Measurements from ENCODE around the gene SCARB1.

Gene SCARB1

GRCh38 chr12:124747426-124748161 is 116.1 kb downstream of the SCARB1 start:
- DNase-seq (ENCODE audit: low read depth): peak; percentile 86
- no peak overlapping the region for H3K4me3 ChIP-seq (replicated peaks; ENCODE audit: low read depth, low read length)
- TF ChIP-seq CTCF (IDR thresholded peaks at IDR 0.05; ENCODE audit: low read length, missing control alignments): no peak

DNA sequence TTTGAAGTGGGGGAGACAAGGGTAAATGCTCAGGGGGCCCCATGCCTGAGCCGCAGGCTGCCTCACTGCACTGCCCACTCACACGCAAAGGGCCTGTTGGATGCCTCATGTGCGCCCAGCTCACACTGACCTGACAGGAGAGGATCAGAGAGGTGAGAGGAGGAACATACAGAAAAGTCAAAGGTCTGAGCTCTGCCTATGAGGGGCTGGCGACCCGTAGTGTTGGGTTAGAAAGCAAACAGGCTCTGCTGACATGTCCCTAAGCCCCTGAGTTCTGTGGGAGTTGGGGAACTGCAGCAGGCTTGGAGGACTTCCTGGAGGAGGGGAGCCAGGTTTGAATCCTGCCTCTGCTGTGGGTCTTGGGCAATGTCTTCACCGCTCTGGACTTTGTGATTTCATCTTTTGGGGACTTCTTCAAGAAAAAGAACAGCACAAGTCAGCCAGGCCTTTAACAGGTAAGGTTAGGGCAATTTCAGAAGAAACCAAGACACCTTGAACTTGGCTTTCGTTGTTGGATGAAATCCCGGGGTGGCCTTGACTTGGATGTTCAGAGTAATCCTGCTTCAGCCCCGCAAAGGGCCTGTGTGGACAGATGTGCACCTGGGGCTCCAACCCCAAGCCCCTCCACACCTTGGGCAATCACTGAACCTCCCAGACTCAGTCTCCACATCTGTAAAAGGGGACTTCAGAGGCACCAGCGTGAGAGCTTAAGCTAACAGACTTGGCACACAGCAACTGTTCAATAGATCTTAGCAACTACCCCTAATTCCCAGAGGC is 116.8 kb downstream of the SCARB1 start:
- TF ChIP-seq CTCF (IDR thresholded peaks at IDR 0.05; ENCODE audit: low read length, missing control alignments): no peak
- no peak for DNase-seq (ENCODE audit: low read depth)
- H3K4me3 ChIP-seq (replicated peaks; ENCODE audit: low read depth, low read length): no peak overlapping the region

- peak; percentile 98 for DNase-seq (ENCODE audit: low read depth)
- TF ChIP-seq CTCF (IDR thresholded peaks at IDR 0.05; ENCODE audit: low read length, missing control alignments): no peak
- peak overlapping the region; percentile 5 for H3K4me3 ChIP-seq (replicated peaks; ENCODE audit: low read depth, low read length)
These were observed 117.6 kb downstream of the SCARB1 start for GRCh38 chr12:124745891-124746570.

DNA sequence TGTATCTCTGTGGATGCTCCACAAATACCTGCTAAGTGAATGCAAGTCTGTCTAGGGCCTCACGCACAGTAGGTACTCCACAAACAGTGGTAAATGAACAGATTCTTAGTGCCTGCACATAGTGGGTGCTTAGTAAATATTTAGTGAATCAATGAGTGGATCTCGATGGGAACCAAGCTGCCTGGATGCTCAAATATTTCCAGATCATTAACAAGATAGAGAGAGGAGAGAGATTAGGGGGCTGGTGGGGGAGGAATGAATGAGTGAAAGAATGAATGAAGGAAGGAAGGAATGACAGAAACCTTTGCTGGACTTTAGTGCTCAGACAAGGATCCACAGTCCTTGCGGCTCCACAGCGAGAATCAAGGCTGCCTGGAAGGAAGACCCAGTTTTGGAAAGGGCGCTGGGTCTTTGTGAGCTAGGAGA is 118.2 kb downstream of the SCARB1 start:
- TF ChIP-seq CTCF (IDR thresholded peaks at IDR 0.05; ENCODE audit: low read length, missing control alignments): no peak
- DNase-seq (ENCODE audit: low read depth): no peak
- H3K4me3 ChIP-seq (replicated peaks; ENCODE audit: low read depth, low read length): peak overlapping the region; percentile 5

- DNase-seq (ENCODE audit: low read depth): no peak
- TF ChIP-seq CTCF (IDR thresholded peaks at IDR 0.05; ENCODE audit: low read length, missing control alignments): no peak
- H3K4me3 ChIP-seq (replicated peaks; ENCODE audit: low read depth, low read length): no peak overlapping the region
These were observed 118.8 kb downstream of the SCARB1 start for GRCh38 chr12:124744659-124745464.

GRCh38 chr12:124744273-124744640 is 119.4 kb downstream of the SCARB1 start:
- no peak for DNase-seq (ENCODE audit: low read depth)
- no peak for TF ChIP-seq CTCF (IDR thresholded peaks at IDR 0.05; ENCODE audit: low read length, missing control alignments)

More at GRCh38 chr12:124744273-124744640, 119.4 kb downstream of the SCARB1 start:
- no peak overlapping the region for H3K4me3 ChIP-seq (replicated peaks; ENCODE audit: low read depth, low read length)
